PC-9 (cell line): ENCODE data around the gene CD96. TPM values are rescaled to one million over a fixed set of nuclear protein-coding genes. Genes with fewer than 3 reads are reported as not detected.
A peak's percentile ranks its signal among the peaks of the same experiment; 100 is the strongest.

ENCODE experiments used
- BruUV-seq: library from RNA; stranded (reverse); fragments of 400-500 nt; replicated peaks from 2 replicates; lab custom pipeline; 2021; lab: Mats Ljungman, UMichigan
- CTCF ChIA-PET: fragments of 300-600 bp; sonication (Branson Sonifier 250); formaldehyde crosslinking; loops from one replicate; lab custom pipeline; 2022; ENCODE audit warnings: antibody characterized with exemption; lab: Charles Lee
- POLR2A ChIA-PET: fragments of 300-600 bp; sonication (Branson Sonifier 250); formaldehyde crosslinking; loops from one replicate; lab custom pipeline; 2022; ENCODE audit warnings: antibody characterized with exemption; ENCODE audit not compliant: unreplicated experiment; lab: Charles Lee
- DNase-seq, 2 experiments: peaks; one replicate each; pipeline versions ENCODE4 v3.0.0 to v3.0.0-alpha.2; 2015 to 2022; ENCODE audit warnings: mixed read lengths in 1 of 2
- H2AFZ ChIP-seq: fragments of 200-600 bp; sonication (generic); 2 replicates; pipeline ENCODE4 v1.8.1; 2017; ENCODE audit warnings: antibody characterized with exemption
- H3F3A ChIP-seq: fragments of 200-600 bp; sonication (generic); 2 replicates; pipeline ENCODE4 v1.8.1; 2017; ENCODE audit warnings: antibody characterized with exemption, mild to moderate bottlenecking, low read depth; ENCODE audit not compliant: insufficient read depth
- H3K27ac ChIP-seq: fragments of 200-600 bp; sonication (generic); 2 replicates; pipeline ENCODE4 v1.6.1; 2016; ENCODE audit warnings: mixed run types
- H3K27me3 ChIP-seq: fragments of 200-600 bp; sonication (generic); 2 replicates; pipeline ENCODE4 v1.6.1; 2016; ENCODE audit warnings: low read depth, mixed run types; ENCODE audit not compliant: insufficient read depth
- H3K36me3 ChIP-seq: fragments of 200-600 bp; sonication (generic); 2 replicates; pipeline ENCODE4 v1.6.1; 2016; ENCODE audit warnings: low read depth, mixed run types
- H3K4me1 ChIP-seq: fragments of 200-600 bp; sonication (generic); replicated peaks from 2 replicates; pipeline ENCODE4 v1.6.1; 2016; ENCODE audit warnings: mixed run types; ENCODE audit not compliant: insufficient read depth
- H3K4me2 ChIP-seq: fragments of 200-600 bp; sonication (generic); 2 replicates; pipeline ENCODE4 v1.6.1; 2017; ENCODE audit warnings: mixed run types
- H3K4me3 ChIP-seq: fragments of 200-600 bp; sonication (generic); 2 replicates; pipeline ENCODE4 v1.6.1; 2016; ENCODE audit warnings: mixed run types
- H3K79me2 ChIP-seq: fragments of 200-600 bp; sonication (generic); 2 replicates; pipeline ENCODE4 v1.6.1; 2017; ENCODE audit warnings: low read depth, mixed run types
- H3K9me2 ChIP-seq: fragments of 200-600 bp; sonication (generic); 2 replicates; pipeline ENCODE4 v1.8.1; 2017; ENCODE audit warnings: mild to moderate bottlenecking; ENCODE audit not compliant: insufficient read depth
- H3K9me3 ChIP-seq: fragments of 200-600 bp; sonication (generic); 2 replicates; pipeline ENCODE4 v1.8.1; 2016; ENCODE audit warnings: low read depth; ENCODE audit not compliant: insufficient read depth
- H4K20me1 ChIP-seq: fragments of 200-600 bp; sonication (generic); 2 replicates; pipeline ENCODE4 v1.8.1; 2017; ENCODE audit not compliant: insufficient read depth
- CTCF ChIP-seq: fragments of 200-600 bp; sonication (generic); conservative IDR thresholded peaks from 2 replicates; pipeline ENCODE4 v1.6.1; 2017; ENCODE audit warnings: mixed run types, antibody characterized with exemption, mild to moderate bottlenecking, moderate library complexity
- EZH2 ChIP-seq: fragments of 200-600 bp; sonication (generic); IDR thresholded peaks from 2 replicates; pipeline ENCODE4 v1.8.0; 2017; ENCODE audit warnings: antibody characterized with exemption, low read depth
- intact Hi-C: fragments of 100-400 bp; cut with micrococcal nuclease; formaldehyde crosslinking; loops from one replicate; pipeline ENCODE4 v1.10.0; 2022; ENCODE audit not compliant: unreplicated experiment
- total RNA-seq: library from RNA; stranded (reverse); gene quantifications from 2 replicates; pipeline ENCODE4 v1.2.3, GENCODE V29; 2021

Gene CD96
- total RNA-seq, 1 experiment from 2014 or later, result 0.11 TPM

- no peak overlapping the region for H3K27ac ChIP-seq
- no peaks in the 10 kb centered on the region for H3F3A ChIP-seq
- H3K4me3 ChIP-seq, result no peak overlapping the region
- H3K4me2 ChIP-seq, result no peak overlapping the region
- intact Hi-C loops, result no loop called here
- peaks cover 13% of the 10 kb centered on the region; the same call in 1 of the 2 replicates for H3K9me3 ChIP-seq
- H3K27me3 ChIP-seq, result no peaks in the 10 kb centered on the region
- H2AFZ ChIP-seq, result no peak overlapping the region
- POLR2A ChIA-PET, result no interaction called here
- H3K36me3 ChIP-seq, result no peaks in the 10 kb centered on the region
- no peaks in the 10 kb centered on the region for H4K20me1 ChIP-seq
- peaks cover 16% of the 10 kb centered on the region for H3K4me1 ChIP-seq
- CTCF ChIA-PET, result interaction anchor here (0.7 to 1.5 kb wide), 3 partner anchors 49 to 304 kb away, joined by 3 to 5 read pairs (median 5); no protein-coding TSS in a partner anchor
- BruUV-seq, result no TSS peak
- H3K79me2 ChIP-seq, result no peaks in the 10 kb centered on the region
- no peak for DNase-seq
- no peak for TF ChIP-seq CTCF
- TF ChIP-seq EZH2, result no peak
- no peaks in the 10 kb centered on the region for H3K9me2 ChIP-seq
Measured at GRCh38 chr3:111667170-111667569, 125.2 kb downstream of the CD96 start.

GRCh38 chr3:111667621-111668239 is 125.7 kb downstream of the CD96 start:
- H3K9me2 ChIP-seq, result no peaks in the 10 kb centered on the region
- H4K20me1 ChIP-seq, result no peaks in the 10 kb centered on the region
- BruUV-seq, result no TSS peak
- ChIA-PET POLR2A (no interaction called here), CTCF (interaction anchor here (0.9 to 3.1 kb wide), 3 partner anchors 24 to 90 kb away, joined by 5 to 21 read pairs (median 19); no protein-coding TSS in a partner anchor)
- no peak for DNase-seq
- no peaks in the 10 kb centered on the region for H3K27me3 ChIP-seq
- H3K4me3 ChIP-seq, result no peak overlapping the region
- H3K9me3 ChIP-seq, result peaks cover 8% of the 10 kb centered on the region; the same call in 1 of the 2 replicates
- no peaks in the 10 kb centered on the region for H3K79me2 ChIP-seq
- no peak overlapping the region for H3K27ac ChIP-seq
- no peak overlapping the region for H2AFZ ChIP-seq
- no peak overlapping the region for H3K4me2 ChIP-seq
- no peaks in the 10 kb centered on the region for H3K36me3 ChIP-seq
- no peak for TF ChIP-seq EZH2
- TF ChIP-seq CTCF, result no peak
- H3F3A ChIP-seq, result no peaks in the 10 kb centered on the region
- intact Hi-C loops, result no loop called here
- H3K4me1 ChIP-seq, result peaks cover 16% of the 10 kb centered on the region

- H2AFZ ChIP-seq, result no peak overlapping the region
- H3K27ac ChIP-seq, result no peak overlapping the region
- H3K27me3 ChIP-seq, result no peaks in the 10 kb centered on the region
- ChIA-PET POLR2A (interaction anchor here (0.5 to 0.7 kb wide), 3 partner anchors 48 to 249 kb away, joined by 4 to 8 read pairs (median 7); partner anchors contain the start of gene ZBED2), CTCF (interaction anchor here (0.6 to 3.1 kb wide), 9 partner anchors 23 to 375 kb away, joined by 3 to 35 read pairs (median 4); no protein-coding TSS in a partner anchor)
- 0 out of 2 replicates have a peak, but pooled peaks cover 2% of the 10 kb centered on the region for H3K9me3 ChIP-seq
- BruUV-seq, result no TSS peak
- H3K36me3 ChIP-seq, result no peaks in the 10 kb centered on the region
- no peak overlapping the region for H3K4me2 ChIP-seq
- H3K9me2 ChIP-seq, result no peaks in the 10 kb centered on the region
- intact Hi-C loops, result no loop called here
- H4K20me1 ChIP-seq, result no peaks in the 10 kb centered on the region
- no peak overlapping the region for H3K4me3 ChIP-seq
- H3K4me1 ChIP-seq, result peaks cover 19% of the 10 kb centered on the region
- DNase-seq, result peak in 1 of 2 experiments; percentile 66
- H3F3A ChIP-seq, result peaks cover under 1% of the 10 kb centered on the region; the same call in 1 of the 2 replicates
- TF ChIP-seq EZH2, result no peak
- TF ChIP-seq CTCF, result no peak
- no peaks in the 10 kb centered on the region for H3K79me2 ChIP-seq
Measured at GRCh38 chr3:111668326-111668725, 126.3 kb downstream of the CD96 start.
